CD14-positive monocyte (primary cell): ENCODE data around the gene ZNF710. TPM values are rescaled to one million over a fixed set of nuclear protein-coding genes. Genes with fewer than 3 reads are reported as not detected.

ENCODE experiments used
- DNase-seq, 3 donors: peaks; one replicate each; pipeline ENCODE4 v3.0.0-alpha.2; 2011 to 2022
- H2AFZ ChIP-seq: 2 replicates; pipeline ENCODE4 v1.6.0; 2012; ENCODE audit warnings: mild to moderate bottlenecking, low read depth, low read length, inconsistent platforms; ENCODE audit not compliant: insufficient read depth, poor library complexity, severe bottlenecking
- H3K27ac ChIP-seq, 2 donors: 1 replicate in 1 of 2; 2 replicates in 1 of 2; pipeline ENCODE4 v1.5.1; 2012 to 2013; ENCODE audit warnings: low read length in 2 of 2, control low read depth in 1 of 2, inconsistent platforms in 1 of 2, low read depth in 1 of 2, mild to moderate bottlenecking in 1 of 2
- H3K27me3 ChIP-seq, 2 donors: one replicate each; pipeline versions ENCODE4 v1.6.0 to v1.6.1; 2011 to 2013; ENCODE audit warnings: low read length in 2 of 2; ENCODE audit not compliant: control insufficient read depth in 2 of 2, insufficient read depth in 2 of 2
- H3K36me3 ChIP-seq, 2 donors: replicated peaks in 1 of 2; 1 replicate in 1 of 2; 2 replicates in 1 of 2; pipeline versions ENCODE4 v1.5.1 to v1.6.1; 2012 to 2013; ENCODE audit warnings: low read length in 2 of 2, control low read depth in 1 of 2, inconsistent platforms in 1 of 2, mild to moderate bottlenecking in 1 of 2; ENCODE audit not compliant: insufficient read depth in 2 of 2, control insufficient read depth in 1 of 2
- H3K4me1 ChIP-seq, 2 donors: 1 replicate in 1 of 2; 2 replicates in 1 of 2; pipeline versions ENCODE4 v1.5.1 to v1.6.1; 2012 to 2013; ENCODE audit warnings: low read length in 2 of 2, control low read depth in 1 of 2, inconsistent platforms in 1 of 2, mild to moderate bottlenecking in 1 of 2, moderate library complexity in 1 of 2; ENCODE audit not compliant: insufficient read depth in 2 of 2, control insufficient read depth in 1 of 2
- H3K4me2 ChIP-seq: replicated peaks from 2 replicates; pipeline ENCODE3; 2012; ENCODE audit warnings: low read length, moderate library complexity, mild to moderate bottlenecking; ENCODE audit not compliant: poor library complexity, severe bottlenecking; ENCODE audit errors: extremely low read depth
- H3K4me3 ChIP-seq, 3 experiments: fragments of 200-600 bp in 1 of 3; sonication (generic) in 1 of 3; replicated peaks in 1 of 3; 1 replicate in 2 of 3; 2 replicates in 1 of 3; pipeline ENCODE4 v1.5.1; 2011 to 2013; ENCODE audit warnings: low read length in 3 of 3, mild to moderate bottlenecking in 3 of 3, control low read depth in 2 of 3, low read depth in 2 of 3, inconsistent platforms in 1 of 3, moderate library complexity in 1 of 3
- H3K79me2 ChIP-seq: 2 replicates; pipeline ENCODE4 v1.6.0; 2012; ENCODE audit warnings: mild to moderate bottlenecking, control low read depth, inconsistent platforms, low read length, moderate library complexity; ENCODE audit not compliant: insufficient read depth
- H3K9ac ChIP-seq: 2 replicates; pipeline ENCODE4 v1.6.0; 2017; ENCODE audit warnings: low read length, mild to moderate bottlenecking; ENCODE audit not compliant: insufficient read depth, poor library complexity, severe bottlenecking
- H3K9me3 ChIP-seq, 2 donors: replicated peaks in 1 of 2; 1 replicate in 1 of 2; 2 replicates in 1 of 2; pipeline versions ENCODE4 v1.5.1 to v1.6.1; 2012 to 2013; ENCODE audit warnings: low read length in 2 of 2, control low read depth in 1 of 2; ENCODE audit not compliant: control insufficient read depth in 1 of 2, insufficient read depth in 1 of 2
- H4K20me1 ChIP-seq: 2 replicates; pipeline ENCODE4 v1.6.0; 2012; ENCODE audit warnings: mild to moderate bottlenecking, low read length, control low read depth, moderate library complexity; ENCODE audit not compliant: insufficient read depth
- H3K27ac Mint-ChIP-seq, 7 donors: one replicate each; pipeline ENCODE4 v1.8.0; 2020; ENCODE audit warnings: mild to moderate bottlenecking in 7 of 7, mixed read lengths in 7 of 7, moderate library complexity in 6 of 7, inconsistent platforms in 2 of 7
- H3K27me3 Mint-ChIP-seq, 3 donors: one replicate each; pipeline ENCODE4 v1.8.0; 2021 to 2022; ENCODE audit warnings: low read depth in 3 of 3, mild to moderate bottlenecking in 3 of 3, mixed read lengths in 3 of 3, moderate library complexity in 3 of 3, inconsistent platforms in 1 of 3
- H3K36me3 Mint-ChIP-seq, 2 donors: one replicate each; pipeline ENCODE4 v1.8.0; 2020; ENCODE audit warnings: mixed read lengths in 2 of 2, inconsistent platforms in 1 of 2, mild to moderate bottlenecking in 1 of 2
- H3K4me1 Mint-ChIP-seq: one replicate; pipeline ENCODE4 v1.8.0; 2020; ENCODE audit warnings: mild to moderate bottlenecking, mixed read lengths
- H3K4me3 Mint-ChIP-seq, 2 donors: one replicate each; pipeline ENCODE4 v1.8.0; 2020; ENCODE audit warnings: mild to moderate bottlenecking in 2 of 2, mixed read lengths in 2 of 2, moderate library complexity in 1 of 2
- H3K9me3 Mint-ChIP-seq, 7 donors: one replicate each; pipeline ENCODE4 v1.8.0; 2020 to 2022; ENCODE audit warnings: mixed read lengths in 7 of 7, mild to moderate bottlenecking in 6 of 7, moderate library complexity in 6 of 7, inconsistent platforms in 2 of 7
- WGBS: methylation state at CpG from one replicate; pipeline ENCODE4 v1.1.5; 2013; ENCODE audit warnings: missing lambda C conversion rate; ENCODE audit not compliant: insufficient coverage; 5-methylcytosine and 5-hydroxymethylcytosine counted together
- intact Hi-C, 2 donors: fragments of 100-400 bp; cut with micrococcal nuclease; formaldehyde crosslinking; loops; one replicate each; pipeline versions ENCODE4 v1.15.0 to v1.15.1; 2023
- polyA plus RNA-seq, 3 donors: library from polyadenylated mRNA; depleted of rRNA in 1 of 3; unstranded in 2 of 3; stranded (reverse) in 1 of 3; fragments of 300-500 nt in 2 of 3; fragments of >200 nt in 1 of 3; fragmentation: Illumina TruSeq in 2 of 3; gene quantifications; 1 replicate in 2 of 3; 2 replicates in 1 of 3; pipeline ENCODE4 v1.2.3, GENCODE V29; 2012 to 2021
- TF ChIP-seq, protein P1 (sequence below): fragments of 200-600 bp; IDR thresholded peaks from one replicate; pipeline ENCODE4 v1.8.0; 2022; ENCODE audit warnings: antibody characterized with exemption, mild to moderate bottlenecking

ZNF710 gene
- polyA plus RNA-seq, 3 donors, result 3.4 to 45.6 (median 4.8) TPM

DNA sequence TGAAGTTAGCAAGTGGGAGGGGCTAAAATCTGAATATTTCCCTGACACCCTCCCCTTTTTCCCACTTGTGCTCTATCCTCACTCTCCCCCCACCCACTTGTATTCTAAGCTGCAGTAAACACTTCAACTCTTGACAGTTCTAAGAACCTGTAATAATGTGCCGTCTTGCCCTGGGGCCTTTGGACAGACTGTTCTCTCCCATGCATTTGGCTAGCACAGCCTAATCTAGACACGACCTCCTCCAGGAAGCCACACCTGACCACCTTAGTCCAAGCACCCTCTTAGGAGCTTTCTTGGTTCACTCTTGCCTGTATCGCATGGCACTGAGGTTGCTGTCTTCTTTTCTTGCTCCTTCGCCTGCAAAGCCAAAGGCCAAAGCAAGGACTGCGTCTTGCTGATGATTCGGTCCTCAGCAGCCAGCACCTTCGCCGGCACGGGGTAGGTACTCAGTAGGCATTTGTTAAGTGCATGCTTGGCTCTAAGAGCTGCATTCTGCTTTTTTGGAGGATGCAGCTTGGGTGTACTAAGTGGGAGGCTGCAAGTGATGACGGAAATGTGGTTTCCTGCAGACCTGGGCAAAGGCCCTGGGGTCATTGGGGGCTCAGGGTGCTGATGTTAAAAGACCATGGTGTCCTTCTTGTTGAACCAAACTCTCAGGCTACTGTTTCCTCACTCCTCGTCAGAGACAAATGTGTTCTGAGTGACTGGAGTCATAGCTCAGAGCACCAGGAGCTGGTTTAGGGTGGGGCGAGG lies 2.0 kb upstream of the ZNF710 start:
- Histone ChIP-seq H4K20me1 (no peaks in the 10 kb centered on the region), H2AFZ (no peak overlapping the region), H3K36me3 (peaks cover 3 to 5% of the 10 kb centered on the region in 2 donors), H3K79me2 (peaks cover 37% of the 10 kb centered on the region), H3K27ac (peak overlapping the region; percentile 11 to 95), H3K4me3 (peak overlapping the region in 1 of 3 experiments; percentile 93), H3K9me3 (no peaks in the 10 kb centered on the region), H3K27me3 (no peaks in the 10 kb centered on the region), H3K4me1 (peaks cover 40 to 47% of the 10 kb centered on the region in 2 donors), H3K4me2 (peak overlapping the region; percentile 77), H3K9ac (no peak overlapping the region)
- WGBS, result 70% methylated on average over 11 of the region's 12 CpGs
- Mint-ChIP-seq H3K4me1 (peaks cover 43% of the 10 kb centered on the region), H3K9me3 (peaks cover 0 to 2% (median 0%) of the 10 kb centered on the region in 7 donors), H3K4me3 (peak overlapping the region; percentile 68), H3K36me3 (peaks cover 14 to 15% of the 10 kb centered on the region in 2 donors), H3K27me3 (peaks cover 0 to 2% (median 2%) of the 10 kb centered on the region in 3 donors), H3K27ac (peak overlapping the region; percentile 50 to 84 (median 68))
- DNase-seq, result no peak
- intact Hi-C loops, result loop anchor here in 1 of 2 donors (5.0 kb wide), 1 partner anchor 33 kb away; no protein-coding TSS in a partner anchor
- TF ChIP-seq, protein P1, sequence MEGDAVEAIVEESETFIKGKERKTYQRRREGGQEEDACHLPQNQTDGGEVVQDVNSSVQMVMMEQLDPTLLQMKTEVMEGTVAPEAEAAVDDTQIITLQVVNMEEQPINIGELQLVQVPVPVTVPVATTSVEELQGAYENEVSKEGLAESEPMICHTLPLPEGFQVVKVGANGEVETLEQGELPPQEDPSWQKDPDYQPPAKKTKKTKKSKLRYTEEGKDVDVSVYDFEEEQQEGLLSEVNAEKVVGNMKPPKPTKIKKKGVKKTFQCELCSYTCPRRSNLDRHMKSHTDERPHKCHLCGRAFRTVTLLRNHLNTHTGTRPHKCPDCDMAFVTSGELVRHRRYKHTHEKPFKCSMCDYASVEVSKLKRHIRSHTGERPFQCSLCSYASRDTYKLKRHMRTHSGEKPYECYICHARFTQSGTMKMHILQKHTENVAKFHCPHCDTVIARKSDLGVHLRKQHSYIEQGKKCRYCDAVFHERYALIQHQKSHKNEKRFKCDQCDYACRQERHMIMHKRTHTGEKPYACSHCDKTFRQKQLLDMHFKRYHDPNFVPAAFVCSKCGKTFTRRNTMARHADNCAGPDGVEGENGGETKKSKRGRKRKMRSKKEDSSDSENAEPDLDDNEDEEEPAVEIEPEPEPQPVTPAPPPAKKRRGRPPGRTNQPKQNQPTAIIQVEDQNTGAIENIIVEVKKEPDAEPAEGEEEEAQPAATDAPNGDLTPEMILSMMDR, result no peak

DNA sequence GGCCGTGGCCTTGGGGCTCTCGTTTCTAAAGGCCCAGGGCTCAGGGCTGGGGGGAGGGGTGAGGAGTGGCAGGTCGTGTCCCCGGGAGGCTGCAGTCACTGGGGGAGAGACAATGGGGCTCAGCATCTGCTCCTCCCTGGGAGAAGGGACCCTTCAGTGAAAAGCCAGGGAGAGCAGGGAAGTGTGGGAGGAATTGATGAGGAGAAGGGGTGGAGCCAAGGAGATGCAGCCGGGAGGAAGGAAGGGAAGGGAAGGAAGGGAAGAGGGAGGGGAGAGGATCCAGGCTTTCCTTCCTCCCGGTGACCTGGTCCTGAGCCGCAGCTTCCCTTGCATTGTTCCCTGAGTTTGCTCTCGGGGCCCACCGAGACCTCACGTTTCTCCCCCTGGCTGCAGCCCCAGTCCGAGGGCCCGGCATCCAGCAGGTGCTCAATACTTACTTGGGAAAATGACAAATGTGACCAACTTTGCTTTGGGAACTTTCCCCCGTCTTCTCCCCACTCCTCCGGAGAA lies 1.4 kb upstream of the ZNF710 start:
- Histone ChIP-seq H3K36me3 (peaks cover 3 to 5% of the 10 kb centered on the region in 2 donors), H3K4me2 (peak overlapping the region; percentile 77), H4K20me1 (no peaks in the 10 kb centered on the region), H3K4me3 (peak overlapping the region; percentile 8 to 93 (median 15)), H3K9me3 (no peaks in the 10 kb centered on the region), H3K27me3 (no peaks in the 10 kb centered on the region), H3K4me1 (peaks cover 46 to 52% of the 10 kb centered on the region in 2 donors), H3K79me2 (peaks cover 42% of the 10 kb centered on the region), H2AFZ (no peak overlapping the region), H3K27ac (peak overlapping the region; percentile 11 to 95), H3K9ac (peak overlapping the region; percentile 86)
- Mint-ChIP-seq H3K36me3 (peaks cover 19% of the 10 kb centered on the region in 2 donors), H3K27ac (peak overlapping the region; percentile 68 to 80 (median 72)), H3K4me3 (peak overlapping the region; percentile 68), H3K9me3 (peaks cover 0 to 2% (median 0%) of the 10 kb centered on the region in 7 donors), H3K4me1 (peaks cover 48% of the 10 kb centered on the region), H3K27me3 (peaks cover 0 to 2% (median 2%) of the 10 kb centered on the region in 3 donors)
- no peak for DNase-seq
- intact Hi-C loops, result loop anchor here (5.0 to 10.0 kb wide), 4 partner anchors 33 to 105 kb away; partner anchors contain the start of gene AP3S2 (in 1 of the 2)
- WGBS, result 59% methylated on average over 12 of the region's 14 CpGs
- TF ChIP-seq, protein P1, result no peak
